Neural progenitor cell (in vitro differentiated cells): ENCODE results near the gene CROCC2.

Experiments used
- EZH2 ChIP-seq: fragments of 200-600 bp; sonication (generic); IDR thresholded peaks from 2 replicates; pipeline ENCODE4 v1.6.1; 2017; ENCODE audit warnings: antibody characterized with exemption, mild to moderate bottlenecking, moderate library complexity
- EZH2phosphoT487 ChIP-seq: fragments of 200-600 bp; sonication (generic); IDR thresholded peaks from 2 replicates; pipeline ENCODE4 v1.6.1; 2017; ENCODE audit warnings: antibody characterized with exemption
- TF ChIP-seq, protein P1 (sequence below): fragments of 200-600 bp; sonication (generic); IDR thresholded peaks from 2 replicates; pipeline ENCODE4 v1.5.1; 2017; ENCODE audit warnings: antibody characterized with exemption, mild to moderate bottlenecking

DNA sequence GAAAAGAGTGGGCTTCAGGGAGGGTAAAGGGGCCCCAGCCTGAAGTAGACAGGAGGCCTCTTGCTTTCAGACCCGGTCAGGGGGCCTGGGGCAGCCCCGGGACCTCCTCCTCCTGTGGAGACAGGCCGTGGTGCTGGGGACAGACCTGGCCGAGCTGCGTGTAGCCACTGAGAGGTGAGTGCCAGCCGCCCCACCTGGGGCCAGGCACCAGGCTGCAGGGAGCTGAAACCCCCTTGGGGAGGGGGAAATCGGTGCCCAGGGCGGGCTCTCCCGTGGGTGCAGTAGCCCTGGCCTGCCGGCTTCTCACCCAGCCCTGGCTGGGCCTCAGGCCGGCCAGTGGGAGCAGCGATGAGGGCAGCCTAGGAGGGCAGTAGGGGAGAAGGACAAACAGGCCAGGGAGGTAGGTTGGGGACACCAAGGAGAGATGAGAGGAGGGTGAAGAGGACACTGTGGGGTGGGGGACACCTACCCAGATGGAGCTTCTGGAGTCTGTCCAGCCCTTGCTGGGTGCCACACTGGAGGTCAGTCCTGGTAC is 24.0 kb downstream of the CROCC2 start:
- TF ChIP-seq, protein P1, sequence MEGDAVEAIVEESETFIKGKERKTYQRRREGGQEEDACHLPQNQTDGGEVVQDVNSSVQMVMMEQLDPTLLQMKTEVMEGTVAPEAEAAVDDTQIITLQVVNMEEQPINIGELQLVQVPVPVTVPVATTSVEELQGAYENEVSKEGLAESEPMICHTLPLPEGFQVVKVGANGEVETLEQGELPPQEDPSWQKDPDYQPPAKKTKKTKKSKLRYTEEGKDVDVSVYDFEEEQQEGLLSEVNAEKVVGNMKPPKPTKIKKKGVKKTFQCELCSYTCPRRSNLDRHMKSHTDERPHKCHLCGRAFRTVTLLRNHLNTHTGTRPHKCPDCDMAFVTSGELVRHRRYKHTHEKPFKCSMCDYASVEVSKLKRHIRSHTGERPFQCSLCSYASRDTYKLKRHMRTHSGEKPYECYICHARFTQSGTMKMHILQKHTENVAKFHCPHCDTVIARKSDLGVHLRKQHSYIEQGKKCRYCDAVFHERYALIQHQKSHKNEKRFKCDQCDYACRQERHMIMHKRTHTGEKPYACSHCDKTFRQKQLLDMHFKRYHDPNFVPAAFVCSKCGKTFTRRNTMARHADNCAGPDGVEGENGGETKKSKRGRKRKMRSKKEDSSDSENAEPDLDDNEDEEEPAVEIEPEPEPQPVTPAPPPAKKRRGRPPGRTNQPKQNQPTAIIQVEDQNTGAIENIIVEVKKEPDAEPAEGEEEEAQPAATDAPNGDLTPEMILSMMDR, result no peak
- TF ChIP-seq EZH2 (no peak), EZH2phosphoT487 (no peak)
